ENCODE measurements around the gene DDX54. TPM values are rescaled to one million over a fixed set of nuclear protein-coding genes. Genes with fewer than 3 reads are reported as not detected.

DDX54 gene
- total RNA-seq, 1 donor from 2014 or later: 52.8 TPM

- no peaks in the 10 kb centered on the region for H3K27me3 Mint-ChIP-seq (ENCODE audit: unreplicated experiment)
- TF ChIP-seq, protein P1, sequence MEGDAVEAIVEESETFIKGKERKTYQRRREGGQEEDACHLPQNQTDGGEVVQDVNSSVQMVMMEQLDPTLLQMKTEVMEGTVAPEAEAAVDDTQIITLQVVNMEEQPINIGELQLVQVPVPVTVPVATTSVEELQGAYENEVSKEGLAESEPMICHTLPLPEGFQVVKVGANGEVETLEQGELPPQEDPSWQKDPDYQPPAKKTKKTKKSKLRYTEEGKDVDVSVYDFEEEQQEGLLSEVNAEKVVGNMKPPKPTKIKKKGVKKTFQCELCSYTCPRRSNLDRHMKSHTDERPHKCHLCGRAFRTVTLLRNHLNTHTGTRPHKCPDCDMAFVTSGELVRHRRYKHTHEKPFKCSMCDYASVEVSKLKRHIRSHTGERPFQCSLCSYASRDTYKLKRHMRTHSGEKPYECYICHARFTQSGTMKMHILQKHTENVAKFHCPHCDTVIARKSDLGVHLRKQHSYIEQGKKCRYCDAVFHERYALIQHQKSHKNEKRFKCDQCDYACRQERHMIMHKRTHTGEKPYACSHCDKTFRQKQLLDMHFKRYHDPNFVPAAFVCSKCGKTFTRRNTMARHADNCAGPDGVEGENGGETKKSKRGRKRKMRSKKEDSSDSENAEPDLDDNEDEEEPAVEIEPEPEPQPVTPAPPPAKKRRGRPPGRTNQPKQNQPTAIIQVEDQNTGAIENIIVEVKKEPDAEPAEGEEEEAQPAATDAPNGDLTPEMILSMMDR (IDR thresholded peaks at IDR 0.05): no peak
- peaks cover 36% of the 10 kb centered on the region for H3K36me3 Mint-ChIP-seq (ENCODE audit: unreplicated experiment)
- DNase-seq (ENCODE audit: extremely low spot score, unreplicated experiment): no peak
- peaks cover 24% of the 10 kb centered on the region for H3K4me1 Mint-ChIP-seq (ENCODE audit: unreplicated experiment)
- H3K27ac Mint-ChIP-seq (ENCODE audit: unreplicated experiment): no peak overlapping the region
- no peaks in the 10 kb centered on the region for H3K9me3 Mint-ChIP-seq (ENCODE audit: unreplicated experiment)
- no peak overlapping the region for H3K4me3 Mint-ChIP-seq (ENCODE audit: unreplicated experiment)
These were observed 3.3 kb downstream of the DDX54 start for GRCh38 chr12:113181975-113182374.

GRCh38 chr12:113180333-113180732, 4.9 kb downstream of the DDX54 start:
- Mint-ChIP-seq H3K4me1 (ENCODE audit: unreplicated experiment) (peaks cover 14% of the 10 kb centered on the region), H3K4me3 (ENCODE audit: unreplicated experiment) (no peak overlapping the region), H3K27me3 (ENCODE audit: unreplicated experiment) (no peaks in the 10 kb centered on the region), H3K27ac (ENCODE audit: unreplicated experiment) (no peak overlapping the region), H3K36me3 (ENCODE audit: unreplicated experiment) (peaks cover 44% of the 10 kb centered on the region), H3K9me3 (ENCODE audit: unreplicated experiment) (no peaks in the 10 kb centered on the region)
- no peak for DNase-seq (ENCODE audit: extremely low spot score, unreplicated experiment)
- TF ChIP-seq, protein P1 (IDR thresholded peaks at IDR 0.05): no peak

- no peak for DNase-seq (ENCODE audit: extremely low spot score, unreplicated experiment)
- Mint-ChIP-seq H3K9me3 (ENCODE audit: unreplicated experiment) (no peaks in the 10 kb centered on the region), H3K4me3 (ENCODE audit: unreplicated experiment) (no peak overlapping the region), H3K36me3 (ENCODE audit: unreplicated experiment) (peaks cover 50% of the 10 kb centered on the region), H3K27ac (ENCODE audit: unreplicated experiment) (no peak overlapping the region), H3K27me3 (ENCODE audit: unreplicated experiment) (no peaks in the 10 kb centered on the region), H3K4me1 (ENCODE audit: unreplicated experiment) (peaks cover 11% of the 10 kb centered on the region)
- TF ChIP-seq, protein P1 (IDR thresholded peaks at IDR 0.05): no peak
These were observed 6.3 kb downstream of the DDX54 start for GRCh38 chr12:113179023-113179422.

DNA sequence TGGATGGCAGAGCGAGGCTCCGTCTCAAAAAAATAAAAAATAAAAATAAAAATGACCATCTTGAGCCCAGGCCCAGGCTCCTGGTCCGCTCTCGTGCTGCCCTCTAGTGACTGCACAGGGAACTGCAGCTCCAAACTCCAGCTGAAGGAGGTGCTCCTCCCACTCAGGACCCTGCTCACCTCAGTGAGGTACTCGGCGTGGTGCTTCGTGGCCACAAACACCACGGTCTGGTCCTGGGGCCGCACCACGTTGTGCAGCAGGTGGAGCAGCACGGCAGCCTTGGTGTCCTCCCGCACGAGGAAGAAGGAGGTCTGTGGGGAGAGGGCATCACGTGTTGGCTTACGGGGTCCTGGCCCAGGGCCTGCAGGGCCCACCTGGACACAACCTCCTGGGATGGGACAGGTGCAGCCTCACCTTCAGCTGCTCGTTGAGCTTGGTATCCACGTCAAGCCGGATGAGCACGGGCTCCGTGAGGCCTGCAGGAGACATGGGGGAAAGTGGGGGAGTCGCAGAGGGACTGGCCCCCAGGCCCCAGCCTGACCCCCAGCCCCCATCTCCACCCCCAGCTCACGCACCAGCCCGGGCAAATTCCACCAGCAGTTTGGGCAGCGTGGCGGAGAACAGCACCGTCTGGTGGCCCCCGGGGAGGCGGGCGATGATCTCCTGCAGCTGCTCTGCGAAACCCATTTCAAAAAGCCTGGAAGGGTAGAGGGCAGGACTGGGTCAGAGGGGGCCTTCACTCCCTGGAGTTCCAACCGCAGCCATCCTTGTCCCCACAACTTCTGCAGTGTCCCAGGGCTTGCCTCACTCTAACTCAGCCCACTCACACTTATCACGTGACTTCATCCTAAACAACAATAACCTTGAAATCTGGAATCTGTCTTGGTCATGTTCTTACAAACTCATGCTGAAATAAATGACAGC, 10.6 kb downstream of the DDX54 start:
- no peaks in the 10 kb centered on the region for H3K4me1 Mint-ChIP-seq (ENCODE audit: unreplicated experiment)
- no peaks in the 10 kb centered on the region for H3K27me3 Mint-ChIP-seq (ENCODE audit: unreplicated experiment)
- peak; percentile 93 for DNase-seq (ENCODE audit: extremely low spot score, unreplicated experiment)
- H3K36me3 Mint-ChIP-seq (ENCODE audit: unreplicated experiment): peaks cover 67% of the 10 kb centered on the region
- TF ChIP-seq, protein P1 (IDR thresholded peaks at IDR 0.05): peak; percentile 99
- H3K9me3 Mint-ChIP-seq (ENCODE audit: unreplicated experiment): no peaks in the 10 kb centered on the region
- H3K27ac Mint-ChIP-seq (ENCODE audit: unreplicated experiment): no peak overlapping the region
- no peak overlapping the region for H3K4me3 Mint-ChIP-seq (ENCODE audit: unreplicated experiment)

- H3K4me1 Mint-ChIP-seq (ENCODE audit: unreplicated experiment): no peaks in the 10 kb centered on the region
- H3K27me3 Mint-ChIP-seq (ENCODE audit: unreplicated experiment): no peaks in the 10 kb centered on the region
- no peak overlapping the region for H3K4me3 Mint-ChIP-seq (ENCODE audit: unreplicated experiment)
- H3K27ac Mint-ChIP-seq (ENCODE audit: unreplicated experiment): no peak overlapping the region
- TF ChIP-seq, protein P1 (IDR thresholded peaks at IDR 0.05): no peak
- no peaks in the 10 kb centered on the region for H3K9me3 Mint-ChIP-seq (ENCODE audit: unreplicated experiment)
- DNase-seq (ENCODE audit: extremely low spot score, unreplicated experiment): no peak
- peaks cover 58% of the 10 kb centered on the region for H3K36me3 Mint-ChIP-seq (ENCODE audit: unreplicated experiment)
These were observed 12.1 kb downstream of the DDX54 start for GRCh38 chr12:113173081-113173698.
